Glomerular endothelial cell (primary cell): ENCODE results near the gene BATF. TPM values are rescaled to one million over a fixed set of nuclear protein-coding genes. Genes with fewer than 3 reads are reported as not detected.
"Not testable (repeated sequence)": the region's sequence is repeated elsewhere in the genome, so short reads cannot be mapped to it uniquely, and the experiment has no call there.

Experiments
- DNase-seq: peaks from one replicate; pipeline ENCODE4 v3.0.0-alpha.2; 2011; ENCODE audit warnings: low read depth, low spot score; ENCODE audit errors: extremely low read depth
- total RNA-seq: library from RNA; depleted of rRNA; stranded (reverse); fragments of >200 nt; gene quantifications from 2 replicates; pipeline ENCODE4 v1.2.3, GENCODE V29; 2015

Gene BATF
- not detected in 2 replicates for total RNA-seq

GRCh38 chr14:75522224-75522982 is at the start of gene BATF:
Gene BATF (plus strand): TSS chr14:75522469. CDS start chr14:75522683, 214 bp downstream.
- no peak for DNase-seq

GRCh38 chr14:75474127-75474526 is 48.1 kb upstream of the BATF start:
- DNase-seq = not testable (repeated sequence)

GRCh38 chr14:75476274-75476995 is 45.8 kb upstream of the BATF start:
- DNase-seq = no peak

- DNase-seq = no peak
Measured at GRCh38 chr14:75477881-75478280, 44.4 kb upstream of the BATF start.

GRCh38 chr14:75479770-75480600 is 42.3 kb upstream of the BATF start:
- DNase-seq = no peak

GRCh38 chr14:75482366-75482765 is 39.9 kb upstream of the BATF start:
- no peak for DNase-seq

- no peak for DNase-seq
Measured at GRCh38 chr14:75484711-75485429, 37.4 kb upstream of the BATF start.

GRCh38 chr14:75486318-75486717 is 36.0 kb upstream of the BATF start:
- no peak for DNase-seq

GRCh38 chr14:75487155-75487671 is 35.1 kb upstream of the BATF start:
- DNase-seq = no peak

GRCh38 chr14:75489480-75489837 is 32.8 kb upstream of the BATF start:
- no peak for DNase-seq

- no peak for DNase-seq
Measured at GRCh38 chr14:75491376-75491978, 30.8 kb upstream of the BATF start.

- DNase-seq = no peak
Measured at GRCh38 chr14:75492832-75493591, 29.3 kb upstream of the BATF start.

GRCh38 chr14:75493592-75494087 is 28.6 kb upstream of the BATF start:
- DNase-seq = no peak

- no peak for DNase-seq
Measured at GRCh38 chr14:75494896-75495295, 27.4 kb upstream of the BATF start.

- DNase-seq = no peak
Measured at GRCh38 chr14:75495399-75495798, 26.9 kb upstream of the BATF start.

GRCh38 chr14:75495882-75496281 is 26.4 kb upstream of the BATF start:
- no peak for DNase-seq

- DNase-seq = no peak
Measured at GRCh38 chr14:75496755-75497154, 25.5 kb upstream of the BATF start.

- no peak for DNase-seq
Measured at GRCh38 chr14:75497191-75497590, 25.1 kb upstream of the BATF start.

- no peak for DNase-seq
Measured at GRCh38 chr14:75497701-75498100, 24.6 kb upstream of the BATF start.
